WTC11 (cell line): ENCODE data around the gene DNAAF5. TPM values are rescaled to one million over a fixed set of nuclear protein-coding genes. Genes with fewer than 3 reads are reported as not detected.

ENCODE experiments used
- ATAC-seq: fragments of 200-7000 bp; cut with Tn5 transposase; 2 replicates; pipeline ENCODE4 v1.10.0; 2021; ENCODE audit warnings: mild to moderate bottlenecking, moderate library complexity
- CTCF ChIA-PET: fragments of 300-600 bp; sonication (Branson Sonifier 250); formaldehyde crosslinking; loops from one replicate; lab custom pipeline; 2021; ENCODE audit warnings: antibody characterized with exemption; lab: Charles Lee
- POLR2A ChIA-PET: fragments of 350-600 bp; sonication (Branson Sonifier 250); formaldehyde crosslinking; loops from one replicate; lab custom pipeline; 2021; ENCODE audit warnings: antibody characterized with exemption; lab: Charles Lee
- DNase-seq: peaks from one replicate; pipeline ENCODE4 v3.0.0; 2021; ENCODE audit warnings: low spot score
- H3K27ac Mint-ChIP-seq: 2 replicates; pipeline ENCODE4 v1.8.0; 2021; ENCODE audit warnings: mixed read lengths
- H3K27me3 Mint-ChIP-seq: 2 replicates; pipeline ENCODE4 v1.8.0; 2021; ENCODE audit warnings: low read depth, mild to moderate bottlenecking, moderate library complexity, mixed read lengths
- H3K36me3 Mint-ChIP-seq: 2 replicates; pipeline ENCODE4 v1.8.0; 2021; ENCODE audit warnings: mixed read lengths
- H3K4me1 Mint-ChIP-seq: 2 replicates; pipeline ENCODE4 v1.8.0; 2022; ENCODE audit warnings: mixed read lengths
- H3K4me3 Mint-ChIP-seq: 2 replicates; pipeline ENCODE4 v1.8.0; 2021; ENCODE audit warnings: mild to moderate bottlenecking, moderate library complexity, mixed read lengths
- H3K9me3 Mint-ChIP-seq: 2 replicates; pipeline ENCODE4 v1.8.0; 2021; ENCODE audit warnings: mixed read lengths
- ETV6 ChIP-seq: sonication (generic); formaldehyde crosslinking; IDR thresholded peaks from 2 replicates; pipeline ENCODE4 v1.8.1; 2022; ENCODE audit warnings: mild to moderate bottlenecking, missing genetic modification reagents
- FOXK1 ChIP-seq: sonication (generic); formaldehyde crosslinking; IDR thresholded peaks from 2 replicates; pipeline ENCODE4 v1.8.0; 2022; ENCODE audit warnings: mild to moderate bottlenecking, moderate library complexity, missing genetic modification reagents
- JAZF1 ChIP-seq: fragments of 250-450 bp; sonication (Bioruptor Pico); IDR thresholded peaks from 2 replicates; pipeline ENCODE4 v1.9.0; 2021; ENCODE audit warnings: moderate library complexity, mild to moderate bottlenecking, inconsistent platforms
- NR2C2 ChIP-seq: sonication (generic); formaldehyde crosslinking; IDR thresholded peaks from 2 replicates; pipeline ENCODE4 v1.8.0; 2022; ENCODE audit warnings: mild to moderate bottlenecking, missing genetic modification reagents
- PRRX2 ChIP-seq: fragments of 250-450 bp; sonication (Bioruptor Pico); IDR thresholded peaks from 2 replicates; pipeline ENCODE4 v1.8.0; 2021; ENCODE audit warnings: mild to moderate bottlenecking
- RORB ChIP-seq: fragments of 250-450 bp; sonication (Bioruptor Pico); IDR thresholded peaks from 2 replicates; pipeline ENCODE4 v1.9.0; 2021; ENCODE audit warnings: mild to moderate bottlenecking
- TP53 ChIP-seq: sonication (generic); formaldehyde crosslinking; IDR thresholded peaks from 2 replicates; pipeline ENCODE4 v1.8.1; 2023; ENCODE audit warnings: mild to moderate bottlenecking, missing genetic modification reagents
- ZNF219 ChIP-seq: sonication (generic); formaldehyde crosslinking; IDR thresholded peaks from 2 replicates; pipeline ENCODE4 v1.8.0; 2023; ENCODE audit warnings: missing genetic modification reagents, mild to moderate bottlenecking, borderline replicate concordance
- ZNF232 ChIP-seq: sonication (generic); formaldehyde crosslinking; IDR thresholded peaks from 2 replicates; pipeline ENCODE4 v1.8.0; 2022; ENCODE audit warnings: mild to moderate bottlenecking, missing genetic modification reagents
- ZNF396 ChIP-seq: fragments of 250-450 bp; sonication (Bioruptor Pico); IDR thresholded peaks from 2 replicates; pipeline ENCODE4 v1.8.0; 2021; ENCODE audit warnings: mild to moderate bottlenecking, moderate library complexity, borderline replicate concordance
- total RNA-seq: library from RNA; stranded (reverse); gene quantifications from 3 replicates; pipeline ENCODE4 v1.2.3, GENCODE V29; 2021
- TF ChIP-seq, protein P1 (sequence below): sonication (generic); formaldehyde crosslinking; IDR thresholded peaks from 2 replicates; pipeline ENCODE4 v1.8.1; 2022; ENCODE audit warnings: missing genetic modification reagents, borderline replicate concordance
- TF ChIP-seq, protein P2 (sequence below): fragments of 250-450 bp; sonication (Bioruptor Pico); IDR thresholded peaks from 2 replicates; pipeline ENCODE4 v1.9.0; 2021; ENCODE audit warnings: mild to moderate bottlenecking
- TF ChIP-seq, protein P3 (sequence below): sonication (generic); formaldehyde crosslinking; IDR thresholded peaks from 2 replicates; pipeline ENCODE4 v1.8.1; 2022; ENCODE audit warnings: mild to moderate bottlenecking, missing genetic modification reagents, moderate library complexity, borderline replicate concordance
- TF ChIP-seq, protein P4 (sequence below): fragments of 250-450 bp; sonication (Bioruptor Pico); IDR thresholded peaks from 2 replicates; pipeline ENCODE4 v1.9.0; 2021; ENCODE audit warnings: mild to moderate bottlenecking
- TF ChIP-seq, protein P5 (sequence below): fragments of 250-450 bp; sonication (Bioruptor Pico); IDR thresholded peaks from 2 replicates; pipeline ENCODE4 v1.8.0; 2021; ENCODE audit warnings: mild to moderate bottlenecking

The DNAAF5 gene
- total RNA-seq, 1 experiment from 2014 or later = 62.2 TPM

DNA sequence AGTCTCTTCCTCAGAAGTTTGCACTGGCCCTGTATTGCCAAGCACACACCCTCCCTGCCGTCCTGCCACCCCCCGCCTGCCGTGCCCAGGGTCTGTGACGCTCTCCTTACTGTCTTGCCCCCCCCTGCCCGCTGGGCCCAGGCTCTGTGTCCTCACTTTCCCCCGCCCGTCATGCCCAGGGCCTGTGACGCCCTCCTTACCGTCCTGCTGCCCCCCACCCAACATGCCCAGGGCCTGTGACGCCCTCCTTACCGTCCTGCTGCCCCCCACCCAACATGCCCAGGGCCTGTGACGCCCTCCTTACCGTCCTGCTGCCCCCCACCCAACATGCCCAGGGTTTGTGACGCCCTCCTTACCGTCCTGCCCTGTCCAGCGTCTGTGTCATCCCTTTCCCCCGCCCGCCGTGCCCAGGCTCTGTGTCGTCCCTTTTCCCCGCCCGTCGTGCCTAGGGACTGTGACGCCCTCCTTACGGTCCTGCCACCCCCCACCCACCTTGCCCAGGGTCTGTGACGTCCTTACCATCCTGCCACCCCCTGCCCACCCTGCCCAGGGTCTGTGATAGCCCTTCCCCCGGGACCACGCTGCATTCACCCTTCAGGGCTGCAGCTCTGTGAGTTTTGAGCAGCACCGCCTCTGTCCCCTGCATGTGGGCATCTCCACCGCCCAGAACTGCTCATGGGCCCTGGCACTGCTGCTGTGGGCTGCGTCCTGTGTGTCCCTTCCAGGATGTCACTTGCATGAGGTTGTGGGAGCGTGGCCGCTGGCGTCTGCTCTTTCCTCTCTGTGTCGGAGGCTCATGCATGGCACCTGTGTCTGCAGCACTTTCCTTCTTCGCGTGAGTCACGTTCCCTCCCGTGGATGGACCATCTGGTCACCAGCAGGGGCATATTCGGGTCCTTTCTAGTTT lies 19.9 kb downstream of the DNAAF5 start:
- Mint-ChIP-seq H3K27me3 (no peaks in the 10 kb centered on the region), H3K4me3 (no peak overlapping the region), H3K9me3 (peaks cover 3% of the 10 kb centered on the region; the same call in 1 of the 2 replicates), H3K36me3 (peaks cover 33% of the 10 kb centered on the region), H3K4me1 (no peaks in the 10 kb centered on the region), H3K27ac (peak overlapping the region; percentile 66; the same call in 1 of the 2 replicates)
- ChIA-PET CTCF (no interaction called here), POLR2A (no interaction called here)
- DNase-seq = no peak
- no peak for TF ChIP-seq TP53 (CRISPR knock-in tag)
- TF ChIP-seq, protein P1, sequence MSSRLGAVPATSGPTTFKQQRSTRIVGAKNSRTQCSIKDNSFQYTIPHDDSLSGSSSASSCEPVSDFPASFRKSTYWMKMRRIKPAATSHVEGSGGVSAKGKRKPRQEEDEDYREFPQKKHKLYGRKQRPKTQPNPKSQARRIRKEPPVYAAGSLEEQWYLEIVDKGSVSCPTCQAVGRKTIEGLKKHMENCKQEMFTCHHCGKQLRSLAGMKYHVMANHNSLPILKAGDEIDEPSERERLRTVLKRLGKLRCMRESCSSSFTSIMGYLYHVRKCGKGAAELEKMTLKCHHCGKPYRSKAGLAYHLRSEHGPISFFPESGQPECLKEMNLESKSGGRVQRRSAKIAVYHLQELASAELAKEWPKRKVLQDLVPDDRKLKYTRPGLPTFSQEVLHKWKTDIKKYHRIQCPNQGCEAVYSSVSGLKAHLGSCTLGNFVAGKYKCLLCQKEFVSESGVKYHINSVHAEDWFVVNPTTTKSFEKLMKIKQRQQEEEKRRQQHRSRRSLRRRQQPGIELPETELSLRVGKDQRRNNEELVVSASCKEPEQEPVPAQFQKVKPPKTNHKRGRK = no peak
- no peak for TF ChIP-seq RORB (CRISPR knock-in tag)
- TF ChIP-seq FOXK1 (CRISPR knock-in tag) = no peak
- no peak for ATAC-seq

DNA sequence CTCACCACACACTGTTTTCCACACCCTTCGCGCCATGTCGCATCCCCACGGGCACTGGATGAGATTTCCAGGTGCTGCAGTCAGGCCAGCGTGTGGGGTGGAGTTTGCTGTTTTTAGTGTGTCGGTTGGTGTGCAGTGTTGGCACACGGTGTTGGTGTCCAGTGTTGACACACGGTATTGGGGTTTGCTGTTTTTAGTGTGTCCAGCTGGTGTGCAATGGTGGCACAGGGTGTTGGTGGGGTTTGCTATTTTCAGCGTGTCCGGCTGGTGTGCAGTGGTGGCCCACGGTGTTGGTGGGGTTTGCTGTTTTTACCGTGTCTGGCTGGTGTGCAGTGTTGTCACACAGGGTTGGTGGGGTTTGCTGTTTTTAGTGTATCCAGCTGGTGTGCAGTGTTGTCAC lies 20.7 kb downstream of the DNAAF5 start:
- Mint-ChIP-seq H3K27me3 (no peaks in the 10 kb centered on the region), H3K9me3 (peaks cover 3% of the 10 kb centered on the region; the same call in 1 of the 2 replicates), H3K4me3 (no peak overlapping the region), H3K36me3 (peaks cover 33% of the 10 kb centered on the region), H3K27ac (peak overlapping the region; percentile 66), H3K4me1 (no peaks in the 10 kb centered on the region)
- TF ChIP-seq, protein P2, sequence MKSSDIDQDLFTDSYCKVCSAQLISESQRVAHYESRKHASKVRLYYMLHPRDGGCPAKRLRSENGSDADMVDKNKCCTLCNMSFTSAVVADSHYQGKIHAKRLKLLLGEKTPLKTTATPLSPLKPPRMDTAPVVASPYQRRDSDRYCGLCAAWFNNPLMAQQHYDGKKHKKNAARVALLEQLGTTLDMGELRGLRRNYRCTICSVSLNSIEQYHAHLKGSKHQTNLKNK = no peak
- TF ChIP-seq, protein P3, sequence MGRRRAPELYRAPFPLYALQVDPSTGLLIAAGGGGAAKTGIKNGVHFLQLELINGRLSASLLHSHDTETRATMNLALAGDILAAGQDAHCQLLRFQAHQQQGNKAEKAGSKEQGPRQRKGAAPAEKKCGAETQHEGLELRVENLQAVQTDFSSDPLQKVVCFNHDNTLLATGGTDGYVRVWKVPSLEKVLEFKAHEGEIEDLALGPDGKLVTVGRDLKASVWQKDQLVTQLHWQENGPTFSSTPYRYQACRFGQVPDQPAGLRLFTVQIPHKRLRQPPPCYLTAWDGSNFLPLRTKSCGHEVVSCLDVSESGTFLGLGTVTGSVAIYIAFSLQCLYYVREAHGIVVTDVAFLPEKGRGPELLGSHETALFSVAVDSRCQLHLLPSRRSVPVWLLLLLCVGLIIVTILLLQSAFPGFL (CRISPR knock-in tag) = no peak
- TF ChIP-seq NR2C2 (CRISPR knock-in tag) (no peak), JAZF1 (CRISPR knock-in tag) (no peak), ZNF232 (CRISPR knock-in tag) (no peak), PRRX2 (no peak), FOXK1 (CRISPR knock-in tag) (no peak), ETV6 (no peak), ZNF396 (CRISPR knock-in tag) (no peak), TP53 (CRISPR knock-in tag) (no peak), ZNF219 (CRISPR knock-in tag) (no peak)
- TF ChIP-seq, protein P1 = no peak
- TF ChIP-seq, protein P4, sequence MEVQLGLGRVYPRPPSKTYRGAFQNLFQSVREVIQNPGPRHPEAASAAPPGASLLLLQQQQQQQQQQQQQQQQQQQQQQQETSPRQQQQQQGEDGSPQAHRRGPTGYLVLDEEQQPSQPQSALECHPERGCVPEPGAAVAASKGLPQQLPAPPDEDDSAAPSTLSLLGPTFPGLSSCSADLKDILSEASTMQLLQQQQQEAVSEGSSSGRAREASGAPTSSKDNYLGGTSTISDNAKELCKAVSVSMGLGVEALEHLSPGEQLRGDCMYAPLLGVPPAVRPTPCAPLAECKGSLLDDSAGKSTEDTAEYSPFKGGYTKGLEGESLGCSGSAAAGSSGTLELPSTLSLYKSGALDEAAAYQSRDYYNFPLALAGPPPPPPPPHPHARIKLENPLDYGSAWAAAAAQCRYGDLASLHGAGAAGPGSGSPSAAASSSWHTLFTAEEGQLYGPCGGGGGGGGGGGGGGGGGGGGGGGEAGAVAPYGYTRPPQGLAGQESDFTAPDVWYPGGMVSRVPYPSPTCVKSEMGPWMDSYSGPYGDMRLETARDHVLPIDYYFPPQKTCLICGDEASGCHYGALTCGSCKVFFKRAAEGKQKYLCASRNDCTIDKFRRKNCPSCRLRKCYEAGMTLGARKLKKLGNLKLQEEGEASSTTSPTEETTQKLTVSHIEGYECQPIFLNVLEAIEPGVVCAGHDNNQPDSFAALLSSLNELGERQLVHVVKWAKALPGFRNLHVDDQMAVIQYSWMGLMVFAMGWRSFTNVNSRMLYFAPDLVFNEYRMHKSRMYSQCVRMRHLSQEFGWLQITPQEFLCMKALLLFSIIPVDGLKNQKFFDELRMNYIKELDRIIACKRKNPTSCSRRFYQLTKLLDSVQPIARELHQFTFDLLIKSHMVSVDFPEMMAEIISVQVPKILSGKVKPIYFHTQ (CRISPR knock-in tag) = no peak
- TF ChIP-seq, protein P5, sequence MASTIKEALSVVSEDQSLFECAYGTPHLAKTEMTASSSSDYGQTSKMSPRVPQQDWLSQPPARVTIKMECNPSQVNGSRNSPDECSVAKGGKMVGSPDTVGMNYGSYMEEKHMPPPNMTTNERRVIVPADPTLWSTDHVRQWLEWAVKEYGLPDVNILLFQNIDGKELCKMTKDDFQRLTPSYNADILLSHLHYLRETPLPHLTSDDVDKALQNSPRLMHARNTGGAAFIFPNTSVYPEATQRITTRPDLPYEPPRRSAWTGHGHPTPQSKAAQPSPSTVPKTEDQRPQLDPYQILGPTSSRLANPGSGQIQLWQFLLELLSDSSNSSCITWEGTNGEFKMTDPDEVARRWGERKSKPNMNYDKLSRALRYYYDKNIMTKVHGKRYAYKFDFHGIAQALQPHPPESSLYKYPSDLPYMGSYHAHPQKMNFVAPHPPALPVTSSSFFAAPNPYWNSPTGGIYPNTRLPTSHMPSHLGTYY (CRISPR knock-in tag) = no peak
- ChIA-PET CTCF (no interaction called here), POLR2A (no interaction called here)
- no peak for DNase-seq
- no peak for ATAC-seq
